GM19351 (cell line): Measurements from ENCODE around the gene BCOR.

Source experiments
- ATAC-seq: cut with Tn5 transposase; IDR thresholded peaks from one replicate; pipeline ENCODE4 v1.9.1; 2021; ENCODE audit warnings: mild to moderate bottlenecking, moderate library complexity; ENCODE audit not compliant: unreplicated experiment

The BCOR gene

GRCh38 chrX:40007131-40007755 is 90.5 kb downstream of the BCOR start:
- ATAC-seq, result no peak

- no peak for ATAC-seq
These were observed 91.4 kb downstream of the BCOR start for GRCh38 chrX:40006106-40007017.

GRCh38 chrX:40005292-40006011 is 92.3 kb downstream of the BCOR start:
- ATAC-seq, result no peak

- ATAC-seq, result no peak
These were observed 92.9 kb downstream of the BCOR start for GRCh38 chrX:40004921-40005291.

GRCh38 chrX:40004246-40004535 is 93.6 kb downstream of the BCOR start:
- no peak for ATAC-seq

GRCh38 chrX:40003428-40004245 is 94.1 kb downstream of the BCOR start:
- ATAC-seq, result no peak

GRCh38 chrX:40003071-40003427 is 94.7 kb downstream of the BCOR start:
- no peak for ATAC-seq
